Fibroblast of skin of right quadriceps (primary cell): ENCODE data around the gene EIF3A.
"Not testable (repeated sequence)": the region's sequence is repeated elsewhere in the genome, so short reads cannot be mapped to it uniquely, and the experiment has no call there.

Experiments
- DNase-seq: peaks from one replicate; pipeline ENCODE4 v3.0.0-alpha.2; 2013

Gene EIF3A

DNA sequence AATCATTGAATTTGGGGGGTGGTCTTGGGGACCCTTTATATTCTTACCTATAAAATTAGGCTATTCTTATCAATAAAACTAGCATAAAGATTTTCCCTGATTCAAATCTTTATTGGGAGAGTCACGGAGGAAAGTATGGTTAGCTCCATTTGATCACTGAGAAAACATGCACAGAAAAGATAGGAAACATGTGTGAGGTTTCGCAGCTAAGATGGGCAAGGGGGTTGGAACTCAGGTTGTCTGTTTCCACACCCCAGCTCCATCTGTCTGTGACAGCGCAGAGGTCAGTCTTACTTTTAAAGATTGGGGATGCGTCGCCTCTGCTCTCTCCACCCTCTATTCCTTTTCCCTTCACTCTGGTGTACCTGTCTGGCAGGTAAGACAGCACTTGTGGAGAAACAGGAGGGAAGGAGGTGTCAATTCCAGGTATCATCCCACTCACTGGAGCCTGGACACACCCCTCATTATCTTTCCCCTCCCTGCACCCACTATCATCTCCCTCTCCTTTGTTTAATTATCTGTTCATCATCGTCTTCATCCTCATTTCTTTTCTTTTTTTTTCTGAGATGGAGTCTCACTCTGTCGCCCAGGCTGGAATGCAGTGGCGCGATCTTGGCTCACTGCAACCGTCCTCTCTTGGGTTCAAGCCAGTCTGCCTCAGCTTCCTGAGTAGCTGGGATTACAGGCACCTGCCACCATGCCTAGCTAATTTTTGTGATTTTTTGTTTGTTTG is 20.9 kb upstream of the EIF3A start:
- no peak for DNase-seq

DNA sequence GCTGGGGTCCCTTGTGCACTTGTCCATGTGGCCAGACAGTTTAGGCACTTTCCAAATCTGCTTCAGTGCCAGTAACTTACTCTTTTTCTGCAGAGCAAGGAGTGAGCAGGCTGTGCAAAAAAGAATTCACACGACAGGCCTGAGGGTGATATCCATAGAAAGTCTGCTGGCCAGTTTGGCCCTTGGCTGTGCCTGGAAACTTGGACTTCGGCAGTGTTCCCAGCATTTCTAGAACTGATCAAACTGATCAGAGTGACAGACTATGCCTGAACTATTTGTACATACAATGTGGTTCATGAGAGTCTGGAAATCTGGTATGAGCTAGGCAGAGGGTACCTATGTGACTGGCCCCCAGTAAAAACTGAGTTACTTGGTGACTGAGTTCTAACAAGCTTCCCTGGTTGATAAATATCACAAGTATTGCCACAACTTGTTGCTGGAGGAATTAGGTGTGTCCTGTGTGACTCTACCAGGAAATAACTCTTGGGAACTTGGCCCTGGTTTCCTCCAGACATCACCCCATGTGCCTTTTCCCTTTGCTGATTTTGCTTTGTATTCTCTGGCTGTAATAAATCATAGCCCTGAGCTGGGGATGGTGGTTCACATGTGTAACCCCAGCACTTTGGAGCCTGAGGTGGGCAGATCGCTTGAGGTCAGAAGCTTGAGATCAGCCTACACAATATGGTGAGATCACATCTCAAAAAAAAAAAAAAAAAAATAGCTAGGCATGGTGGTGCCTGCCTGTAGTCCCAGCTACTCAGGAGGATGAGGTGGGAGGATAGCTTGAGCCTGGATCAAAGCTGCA is 20.0 kb upstream of the EIF3A start:
- no peak for DNase-seq

DNA sequence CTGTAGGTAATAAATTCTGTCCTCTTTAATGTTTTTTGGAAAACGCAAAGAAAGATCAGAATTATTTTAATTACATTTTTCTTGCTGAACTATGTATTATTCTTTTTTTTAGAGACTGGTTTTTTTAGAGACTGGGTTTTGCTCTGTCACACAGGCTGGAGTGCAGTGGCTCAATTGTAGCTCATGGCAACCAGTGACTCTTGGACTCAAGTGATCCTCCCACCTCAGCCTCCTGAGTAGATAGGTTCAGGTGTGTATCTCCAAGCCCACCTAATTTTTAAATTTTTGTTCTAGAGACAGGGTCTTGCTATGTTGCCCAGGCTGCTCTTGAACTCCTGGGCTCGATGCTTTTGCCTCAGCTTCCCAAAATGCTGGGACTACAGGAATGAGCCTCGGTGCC is 18.0 kb upstream of the EIF3A start:
- DNase-seq, result no peak

- DNase-seq, result not testable (repeated sequence)
These were observed 16.2 kb upstream of the EIF3A start for GRCh38 chr10:119096641-119097415.

- DNase-seq, result no peak
These were observed 15.0 kb upstream of the EIF3A start for GRCh38 chr10:119095640-119096039.

DNA sequence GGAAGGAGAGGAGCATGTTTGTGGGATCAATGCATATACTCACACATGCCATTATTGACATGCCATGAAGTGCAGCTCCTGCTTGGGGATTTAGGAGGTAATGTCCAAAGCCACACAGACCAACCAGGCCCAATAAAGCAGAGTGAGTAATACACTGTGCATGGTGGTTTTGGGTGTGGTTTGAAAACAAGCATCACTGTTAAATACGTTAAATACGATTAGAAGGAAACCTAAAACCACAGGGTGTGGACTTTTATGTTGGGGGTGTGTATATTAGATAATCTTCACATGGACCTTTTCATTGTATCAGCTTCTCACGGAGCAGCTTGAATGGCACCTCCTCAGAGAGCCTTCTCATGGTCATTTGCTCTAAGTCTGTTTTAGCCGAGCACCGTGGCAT is 10.4 kb upstream of the EIF3A start:
- peak; percentile 68 for DNase-seq

DNA sequence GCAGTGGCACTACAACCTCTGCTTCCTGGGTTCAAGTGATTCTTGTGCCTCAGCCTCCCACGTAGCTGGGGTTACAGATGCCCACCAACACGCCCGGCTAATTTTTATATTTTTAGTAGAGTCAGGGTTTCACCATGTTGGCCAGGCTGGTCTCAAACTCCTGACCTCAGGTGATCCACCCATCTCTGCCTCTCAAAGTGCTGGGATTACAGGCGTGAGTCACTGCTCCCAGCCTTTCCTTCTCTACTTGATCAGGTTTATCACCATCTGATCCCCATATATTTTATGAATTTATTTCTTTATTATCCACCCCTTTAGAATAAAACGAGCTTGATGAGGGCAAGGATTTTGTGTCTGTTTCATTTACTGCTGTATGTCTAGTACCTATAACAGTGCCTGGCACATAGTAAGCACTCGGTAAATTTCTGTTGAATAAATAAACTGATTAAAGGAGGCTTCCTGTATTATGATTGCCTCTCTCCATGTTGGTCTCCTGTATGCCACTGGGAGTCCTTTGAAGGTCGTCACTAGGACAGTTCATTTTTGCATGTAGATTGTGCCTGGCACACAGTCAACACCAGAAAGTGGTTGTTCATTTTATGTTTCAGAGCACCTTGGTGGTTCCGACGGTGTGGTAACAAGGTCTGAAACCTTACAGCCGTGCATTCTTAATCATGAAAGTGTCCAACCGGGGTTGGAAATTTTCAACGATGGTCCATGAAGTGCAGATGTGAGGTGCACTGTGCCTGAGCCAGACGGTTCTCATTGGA is 9.6 kb upstream of the EIF3A start:
- no peak for DNase-seq

DNA sequence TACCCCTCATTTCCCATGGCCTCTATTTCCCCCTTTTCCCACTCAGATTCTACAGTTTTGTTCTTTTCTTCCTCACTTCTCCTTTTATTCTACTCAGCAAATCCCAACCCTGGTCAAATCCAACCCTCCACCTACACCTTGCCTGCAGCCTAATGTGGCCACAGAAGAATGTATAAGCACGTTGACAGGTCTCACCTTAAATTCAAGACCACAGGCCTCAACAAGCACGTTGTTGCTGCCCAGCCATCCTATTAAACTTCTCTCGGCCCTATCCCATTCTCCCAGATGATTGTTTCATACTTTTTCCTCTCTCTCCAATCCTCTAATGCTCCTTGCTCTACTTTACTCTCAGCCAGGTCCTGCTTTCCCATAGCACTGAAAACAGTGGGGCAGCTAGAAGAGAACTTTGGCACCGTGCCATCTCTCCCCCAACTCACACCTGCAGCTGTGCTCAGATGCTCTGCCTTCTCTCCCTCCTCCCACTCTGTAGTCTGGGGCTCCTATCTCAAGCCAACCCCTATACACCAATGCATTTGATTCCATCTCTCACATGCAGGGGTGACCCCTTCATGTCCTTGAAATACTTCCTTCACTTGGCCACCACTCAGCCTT is 6.8 kb upstream of the EIF3A start:
- DNase-seq, result no peak

DNA sequence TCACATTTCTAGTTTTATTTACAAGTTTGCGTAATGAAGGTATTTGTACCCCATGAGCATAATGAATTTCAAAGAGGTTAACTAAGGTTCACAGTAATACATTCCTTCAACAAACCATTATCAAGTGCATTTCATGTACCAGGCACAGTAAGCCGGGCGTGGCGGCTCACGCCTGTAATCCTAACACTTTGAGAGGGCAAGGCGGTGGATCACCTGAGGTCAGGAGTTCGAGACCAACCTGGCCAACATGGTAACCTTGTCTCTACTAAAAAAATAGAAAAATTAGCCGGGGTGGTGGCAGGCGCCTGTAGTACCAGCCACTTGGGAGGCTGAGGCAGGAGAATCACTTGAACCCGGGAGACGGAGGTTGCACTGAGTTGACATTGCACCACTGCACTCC is 4.3 kb upstream of the EIF3A start:
- DNase-seq, result no peak

DNA sequence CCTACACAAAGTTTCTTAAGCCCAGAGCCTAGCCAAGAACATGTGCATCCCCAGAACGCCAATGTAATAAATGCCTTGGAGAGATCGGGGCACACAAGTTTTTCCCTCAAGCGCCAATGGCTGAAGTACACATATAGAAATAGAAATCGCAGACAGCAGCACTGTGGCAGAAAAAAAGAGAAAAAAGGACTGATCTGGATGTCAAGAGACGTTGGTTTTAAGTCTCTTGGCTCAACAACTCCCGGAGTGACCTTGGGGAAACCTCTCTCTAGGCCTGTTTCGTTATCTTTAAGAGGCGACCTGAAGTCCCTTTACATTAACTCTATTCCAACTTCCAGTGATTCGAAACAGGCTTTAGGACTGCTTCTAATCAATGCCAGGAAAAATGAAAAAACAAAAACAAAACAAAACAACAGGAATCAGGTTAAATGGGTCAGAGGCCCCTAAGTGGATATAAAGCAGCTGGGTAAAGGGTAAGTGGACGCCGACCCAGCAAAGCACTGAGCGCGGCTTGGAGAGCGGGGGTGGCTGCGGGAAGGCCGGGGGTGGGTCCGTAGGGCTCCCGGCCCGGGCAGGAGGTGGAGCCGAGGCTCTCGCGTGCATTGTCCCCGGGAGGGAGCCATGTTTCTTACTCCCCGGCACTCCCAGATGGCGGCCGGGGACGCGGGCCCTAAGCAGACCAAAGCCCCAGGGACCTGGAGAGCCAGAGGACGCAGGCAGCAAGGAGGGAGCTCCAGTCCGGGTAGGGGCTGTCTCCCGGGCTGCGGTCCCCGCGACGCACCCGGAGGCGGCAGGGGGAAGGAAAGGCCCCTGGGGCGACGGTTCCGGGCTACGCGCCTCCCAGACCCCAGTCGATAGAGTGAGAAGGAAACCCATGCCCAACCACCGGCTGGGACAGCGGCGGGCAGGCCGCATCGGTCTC is 757 bp downstream of the EIF3A start:
- peak; percentile 62 for DNase-seq

GRCh38 chr10:119078422-119079179 is 2.0 kb downstream of the EIF3A start:
- no peak for DNase-seq

- DNase-seq, result no peak
These were observed 7.0 kb downstream of the EIF3A start for GRCh38 chr10:119073584-119073983.

GRCh38 chr10:119070395-119071165 is 10.0 kb downstream of the EIF3A start:
- no peak for DNase-seq

DNA sequence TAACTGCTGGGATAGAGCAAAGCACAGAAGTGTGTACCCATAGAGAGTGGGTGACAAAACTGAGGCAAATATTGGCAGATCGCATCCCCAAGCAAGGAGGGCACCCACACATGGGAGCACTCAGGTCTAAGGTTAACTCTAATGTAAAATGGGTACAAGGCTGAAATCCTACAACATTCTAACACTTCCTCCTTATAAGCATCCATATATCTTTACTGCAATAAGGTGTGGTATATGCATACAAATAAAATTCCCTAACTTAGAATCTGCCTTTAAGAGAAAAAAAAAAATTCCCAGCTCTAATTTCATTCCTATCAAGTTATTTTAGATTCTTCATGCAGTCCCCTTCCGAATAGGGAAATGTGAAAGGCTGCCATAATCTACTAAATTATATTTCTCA is 18.7 kb downstream of the EIF3A start:
- DNase-seq, result no peak

GRCh38 chr10:119061352-119061751 is 19.3 kb downstream of the EIF3A start:
- no peak for DNase-seq

DNA sequence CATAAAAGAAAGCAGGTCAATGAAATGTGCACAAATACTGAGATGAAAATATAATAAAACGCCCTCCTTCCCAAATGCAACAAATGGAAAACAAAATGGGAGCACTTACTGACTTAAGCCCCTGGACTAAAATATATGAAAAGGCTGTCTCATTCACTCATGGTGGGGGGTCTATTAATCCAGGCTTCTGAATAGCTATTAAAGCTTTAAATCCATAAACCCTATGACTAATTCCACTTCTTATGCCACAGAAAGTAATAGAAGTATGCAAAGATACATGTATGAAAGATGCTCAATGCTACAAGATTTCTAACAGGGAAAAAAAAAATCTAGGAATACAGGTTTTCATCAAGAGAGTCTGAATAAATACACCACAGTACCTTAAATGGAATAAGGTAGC is 20.5 kb downstream of the EIF3A start:
- DNase-seq, result no peak

GRCh38 chr10:119059557-119059956 is 21.1 kb downstream of the EIF3A start:
- DNase-seq, result no peak

DNA sequence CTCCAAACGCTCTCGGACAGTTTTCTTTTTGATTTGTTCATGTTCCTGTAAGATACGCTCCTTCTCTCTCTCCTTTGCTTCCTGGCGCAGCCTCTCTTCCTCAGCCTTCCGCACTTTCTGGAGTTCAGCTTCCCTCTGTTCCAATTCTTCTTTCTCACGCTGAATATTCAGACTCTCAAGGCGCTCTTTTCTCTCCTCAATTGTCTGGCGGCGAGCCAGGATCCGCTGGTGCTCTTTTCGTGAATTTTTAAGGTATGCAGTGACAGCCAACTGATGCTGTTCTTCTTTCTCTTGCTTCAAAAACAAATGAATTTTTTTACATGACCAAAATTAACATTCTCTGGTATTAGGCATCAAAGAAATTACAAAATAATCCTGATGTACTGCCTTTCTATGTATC is 22.6 kb downstream of the EIF3A start:
- DNase-seq, result no peak

GRCh38 chr10:119055472-119055871 is 25.1 kb downstream of the EIF3A start:
- DNase-seq, result no peak

- no peak for DNase-seq
These were observed 28.8 kb downstream of the EIF3A start for GRCh38 chr10:119051775-119052174.
